Fibroblast of peridontal ligament (primary cell): ENCODE data around the gene CBL.
"Not testable (repeated sequence)": the region's sequence is repeated elsewhere in the genome, so short reads cannot be mapped to it uniquely, and the experiment has no call there.

Experiments
- DNase-seq: peaks from one replicate; pipeline ENCODE4 v3.0.0-alpha.2; 2010; ENCODE audit errors: extremely low read depth

Gene CBL

GRCh38 chr11:119205574-119206510 is at the start of gene CBL:
CBL (plus strand) TSS chr11:119206339; CDS start chr11:119206418, 79 bp downstream.
- DNase-seq = peak; percentile 85

- no peak for DNase-seq
Measured at GRCh38 chr11:119156496-119156895, 49.6 kb upstream of the CBL start.

- DNase-seq = no peak
Measured at GRCh38 chr11:119157063-119157462, 49.1 kb upstream of the CBL start.

GRCh38 chr11:119158467-119158866 is 47.7 kb upstream of the CBL start:
- DNase-seq = no peak

GRCh38 chr11:119160151-119160550 is 46.0 kb upstream of the CBL start:
- no peak for DNase-seq

GRCh38 chr11:119161871-119162270 is 44.3 kb upstream of the CBL start:
- no peak for DNase-seq

- DNase-seq = peak; percentile 19
Measured at GRCh38 chr11:119166368-119167076, 39.6 kb upstream of the CBL start.

- not testable (repeated sequence) for DNase-seq
Measured at GRCh38 chr11:119167077-119167458, 39.1 kb upstream of the CBL start.

- no peak for DNase-seq
Measured at GRCh38 chr11:119167933-119168332, 38.2 kb upstream of the CBL start.

- DNase-seq = peak; percentile 83
Measured at GRCh38 chr11:119168471-119169281, 37.5 kb upstream of the CBL start, which contains the start of gene NLRX1. NLRX1 (plus strand) TSS chr11:119168725; CDS start chr11:119171404, 2,679 bp downstream.

GRCh38 chr11:119169282-119169719 is 36.8 kb upstream of the CBL start:
- peak; percentile 33 for DNase-seq

- no peak for DNase-seq
Measured at GRCh38 chr11:119172513-119172912, 33.6 kb upstream of the CBL start.

GRCh38 chr11:119173453-119173852 is 32.7 kb upstream of the CBL start:
- DNase-seq = no peak

- DNase-seq = peak; percentile 12
Measured at GRCh38 chr11:119175493-119176077, 30.6 kb upstream of the CBL start.

GRCh38 chr11:119178166-119178680 is 27.9 kb upstream of the CBL start:
- DNase-seq = no peak

GRCh38 chr11:119179342-119179741 is 26.8 kb upstream of the CBL start:
- DNase-seq = no peak

- DNase-seq = no peak
Measured at GRCh38 chr11:119179983-119180382, 26.2 kb upstream of the CBL start.

- DNase-seq = no peak
Measured at GRCh38 chr11:119180729-119181676, 25.1 kb upstream of the CBL start.

GRCh38 chr11:119181677-119182412 is 24.3 kb upstream of the CBL start:
- no peak for DNase-seq
